Suprapubic skin (tissue), 4 donors: ENCODE measurements around the gene CATSPERD.
A peak's percentile ranks its signal among the peaks of the same experiment; 100 is the strongest.

Source experiments
- CTCF ChIP-seq, 2 donors: fragments of 200-600 bp in 1 of 2; fragments of 450-650 bp in 1 of 2; sonication (generic) in 1 of 2; IDR thresholded peaks; one replicate each; pipeline ENCODE4 v1.5.1; 2016 to 2019; ENCODE audit warnings: antibody characterized with exemption in 2 of 2, mild to moderate bottlenecking in 1 of 2, moderate library complexity in 1 of 2
- EP300 ChIP-seq: sonication (generic); formaldehyde crosslinking; IDR thresholded peaks from one replicate; pipeline ENCODE4 v1.6.1; 2017; ENCODE audit warnings: antibody characterized with exemption
- POLR2A ChIP-seq, 2 donors: fragments of 450-650 bp; IDR thresholded peaks; one replicate each; pipeline ENCODE4 v1.6.1; 2017; ENCODE audit warnings: antibody characterized with exemption in 2 of 2, mild to moderate bottlenecking in 2 of 2, moderate library complexity in 2 of 2
- POLR2AphosphoS5 ChIP-seq, 3 donors: sonication (generic); formaldehyde crosslinking; IDR thresholded peaks; one replicate each; pipeline ENCODE4 v1.6.1; 2017; ENCODE audit warnings: antibody characterized with exemption in 3 of 3

GRCh38 chr19:5686647-5687359 is 33.6 kb upstream of the CATSPERD start:
- TF ChIP-seq CTCF (IDR thresholded peaks at IDR 0.05) (peak; percentile 62 to 93), POLR2AphosphoS5 (IDR thresholded peaks at IDR 0.05) (peak in 1 of 3 donors; percentile 17), POLR2A (IDR thresholded peaks at IDR 0.05) (no peak), EP300 (no peak)
